Stimulated activated CD8-positive, alpha-beta memory T cell treated with anti-CD3 and anti-CD28 coated beads, Interleukin-15, amount 100 ng/mL, for 1 hour (primary cell): ENCODE data around the gene P2RX1.

ENCODE experiments used
- DNase-seq: peaks from one replicate; pipeline ENCODE4 v3.0.0-alpha.2; 2020; ENCODE audit warnings: low read depth

Gene P2RX1

DNA sequence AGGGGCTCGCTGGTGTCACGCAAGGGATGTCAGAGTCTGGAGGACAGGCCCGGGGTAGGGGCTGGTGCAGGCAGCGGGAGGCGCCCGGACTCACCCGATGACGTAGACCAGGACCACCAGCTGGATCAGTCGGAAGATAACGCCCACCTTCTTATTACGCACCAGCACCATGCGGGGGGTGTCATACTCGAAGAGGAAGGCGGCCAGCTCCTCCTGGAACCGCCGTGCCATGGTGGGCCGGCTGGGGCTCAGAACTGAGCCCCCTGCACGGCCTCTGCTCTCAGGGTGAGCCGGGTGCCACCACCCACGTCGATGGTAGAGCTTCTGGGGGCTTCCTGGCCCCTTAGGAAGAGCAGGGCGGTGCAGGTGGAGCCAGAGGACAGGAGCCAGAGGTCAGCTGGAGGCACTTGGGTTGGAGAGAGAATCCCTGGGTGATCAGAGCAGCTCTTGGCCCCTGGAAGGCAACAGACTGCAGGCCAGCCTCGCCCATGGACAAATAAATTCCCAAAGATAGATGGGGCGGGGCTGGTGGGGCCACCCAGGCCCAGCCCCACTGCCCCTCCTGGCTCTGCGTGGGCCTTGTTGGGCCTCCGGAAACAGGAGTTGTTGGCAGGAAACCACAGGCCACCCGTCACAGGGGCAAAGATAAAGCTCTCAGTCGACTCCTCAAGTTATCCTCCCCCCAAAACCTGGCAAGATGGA lies at the start of gene P2RX1:
P2RX1 (minus strand) TSS at position 471 of the 702 bp plus-strand sequence; CDS start at position 231, 240 bp downstream.
- no peak for DNase-seq

DNA sequence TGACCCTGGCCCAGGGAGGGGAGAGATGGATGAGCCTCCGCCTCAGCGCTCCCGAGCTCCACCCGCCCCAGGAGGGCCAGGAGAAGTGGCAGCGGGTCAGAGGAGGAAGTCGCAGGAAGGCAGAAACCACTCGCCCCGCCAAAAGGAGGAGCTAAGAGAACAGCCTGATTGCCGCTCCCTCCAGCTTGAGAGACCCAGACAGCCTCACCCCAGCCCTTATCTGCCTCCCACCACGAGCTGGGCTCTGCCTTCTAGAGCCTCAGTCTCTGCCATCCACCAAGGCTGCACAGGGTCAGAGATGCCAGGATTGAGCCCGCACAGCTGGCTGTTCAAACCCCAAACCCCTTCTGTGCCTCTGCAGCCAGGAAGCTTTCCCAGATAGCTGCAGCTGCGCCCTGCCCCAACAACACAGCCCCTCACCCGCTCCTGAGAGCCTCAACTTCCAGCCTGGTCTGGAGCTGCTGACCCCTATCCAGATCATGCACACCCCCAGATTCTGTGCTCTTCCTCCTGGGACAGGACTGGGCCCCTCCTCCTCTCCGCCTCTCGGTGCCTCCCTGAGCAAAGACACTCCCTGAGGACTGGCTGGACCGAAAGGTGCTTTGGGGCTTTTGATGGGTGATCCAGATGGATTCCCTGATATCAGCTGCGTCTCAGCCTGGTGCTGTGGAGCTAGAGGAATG lies 49.0 kb upstream of the P2RX1 start:
- DNase-seq = peak; percentile 39

DNA sequence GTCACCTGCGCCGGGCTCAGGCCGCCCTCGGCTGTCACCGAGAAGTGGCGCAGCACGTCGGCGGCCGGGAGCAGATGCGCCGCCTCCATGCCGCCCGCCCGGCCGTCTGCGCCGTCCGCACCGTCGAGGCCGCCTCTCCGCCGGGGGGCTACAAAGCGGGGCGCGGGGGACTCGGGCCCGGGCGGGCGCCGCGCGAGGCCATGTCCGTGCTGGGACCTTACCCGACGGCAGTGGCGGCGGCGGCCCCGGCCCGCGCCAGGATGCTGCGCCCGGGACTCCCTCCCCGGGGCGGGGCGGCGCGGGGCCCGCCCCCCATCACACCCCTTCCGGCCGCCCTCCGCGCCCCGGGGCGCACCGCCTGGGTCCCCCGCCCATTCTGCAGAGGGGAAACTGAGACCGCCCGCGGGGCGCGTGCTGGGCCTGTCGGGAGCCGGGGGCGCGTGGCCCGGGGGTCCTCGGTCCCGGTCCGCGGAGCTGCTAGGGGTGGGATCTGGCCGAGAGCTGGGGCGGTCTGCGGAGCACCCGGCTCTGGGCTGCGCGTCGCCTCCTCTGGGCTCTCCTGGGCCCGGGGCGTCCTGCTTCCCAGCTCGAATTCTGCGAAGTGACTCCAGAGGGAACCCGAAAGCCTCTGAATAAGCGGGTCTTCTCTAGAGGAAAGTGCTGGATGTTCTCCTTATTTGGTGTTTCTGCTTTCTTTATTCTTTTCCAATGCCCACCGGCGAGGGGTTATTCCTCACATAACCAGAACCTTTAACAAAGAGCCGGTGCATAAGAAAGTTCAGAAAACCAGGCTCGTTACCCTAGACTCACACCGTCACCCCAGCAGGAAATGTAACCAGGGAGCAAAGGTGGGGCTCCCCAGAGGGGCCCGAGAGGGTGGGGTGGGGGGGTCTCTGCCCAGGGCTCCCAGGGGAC lies 48.2 kb upstream of the P2RX1 start, which contains the start of gene ATP2A3:
ATP2A3 (minus strand) TSS at position 235 of the 915 bp plus-strand sequence; CDS start at position 89, 146 bp downstream.
- DNase-seq = peak; percentile 27

DNA sequence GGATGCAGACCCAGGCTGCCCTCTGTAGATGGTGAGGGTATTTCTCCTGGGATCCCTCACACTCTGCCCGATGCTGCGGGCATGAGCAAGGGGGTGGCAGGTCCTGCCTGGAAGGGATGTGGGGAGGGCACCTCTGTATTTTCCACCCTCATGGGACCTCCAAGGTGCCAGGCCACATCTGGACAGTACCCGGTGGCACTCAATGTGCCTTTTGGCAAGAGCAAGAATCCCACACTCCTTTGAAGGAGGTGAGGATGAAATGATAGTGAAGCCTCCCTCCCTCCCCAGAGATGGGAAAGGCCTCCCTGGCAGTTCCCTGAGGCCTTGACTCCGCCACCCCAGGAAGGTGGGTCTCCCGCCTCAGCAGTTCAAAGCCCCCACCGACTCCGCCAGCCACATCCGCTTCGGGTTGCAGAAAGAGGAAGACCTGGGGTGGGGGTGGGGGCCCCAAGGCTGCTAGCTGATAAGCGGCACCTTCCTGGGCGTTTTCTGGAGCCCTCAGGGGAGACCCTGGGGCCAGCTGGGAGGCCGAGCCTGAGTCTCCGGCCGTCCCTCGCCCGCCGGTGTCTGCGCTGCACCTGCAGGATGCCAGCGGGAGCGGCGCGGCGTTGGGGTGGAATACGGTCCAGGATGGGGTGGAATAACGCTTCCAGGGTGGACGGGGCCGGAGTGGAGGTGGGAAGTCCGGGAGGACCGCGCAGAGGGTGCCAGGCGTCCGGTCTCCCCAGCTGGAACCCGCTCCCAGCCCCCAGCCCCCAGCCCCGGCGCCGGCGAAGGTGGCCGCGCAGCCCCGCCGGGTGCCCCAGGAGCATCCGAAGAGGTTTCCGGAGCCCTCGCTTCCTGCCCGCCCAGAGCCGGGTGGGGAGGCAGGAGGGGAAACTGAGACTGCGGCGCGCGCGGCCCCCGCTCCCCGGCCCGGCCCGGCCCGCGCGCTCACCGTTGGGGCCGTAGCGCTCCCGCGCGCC lies 47.3 kb upstream of the P2RX1 start:
- peak; percentile 30 for DNase-seq

DNA sequence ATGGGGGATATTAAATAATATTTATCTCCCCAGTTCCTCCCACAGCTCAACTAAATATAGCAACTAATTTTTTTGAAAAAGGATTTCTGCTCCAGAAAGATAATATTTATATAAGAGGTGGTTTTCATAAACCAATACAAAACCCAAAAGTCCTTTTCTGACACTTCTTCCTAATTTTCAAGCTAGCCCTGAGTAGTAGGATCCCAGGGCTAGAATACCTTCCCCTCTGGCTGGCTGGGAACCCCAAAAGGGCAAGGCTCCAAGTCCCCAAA lies 46.6 kb upstream of the P2RX1 start:
- DNase-seq = no peak

DNA sequence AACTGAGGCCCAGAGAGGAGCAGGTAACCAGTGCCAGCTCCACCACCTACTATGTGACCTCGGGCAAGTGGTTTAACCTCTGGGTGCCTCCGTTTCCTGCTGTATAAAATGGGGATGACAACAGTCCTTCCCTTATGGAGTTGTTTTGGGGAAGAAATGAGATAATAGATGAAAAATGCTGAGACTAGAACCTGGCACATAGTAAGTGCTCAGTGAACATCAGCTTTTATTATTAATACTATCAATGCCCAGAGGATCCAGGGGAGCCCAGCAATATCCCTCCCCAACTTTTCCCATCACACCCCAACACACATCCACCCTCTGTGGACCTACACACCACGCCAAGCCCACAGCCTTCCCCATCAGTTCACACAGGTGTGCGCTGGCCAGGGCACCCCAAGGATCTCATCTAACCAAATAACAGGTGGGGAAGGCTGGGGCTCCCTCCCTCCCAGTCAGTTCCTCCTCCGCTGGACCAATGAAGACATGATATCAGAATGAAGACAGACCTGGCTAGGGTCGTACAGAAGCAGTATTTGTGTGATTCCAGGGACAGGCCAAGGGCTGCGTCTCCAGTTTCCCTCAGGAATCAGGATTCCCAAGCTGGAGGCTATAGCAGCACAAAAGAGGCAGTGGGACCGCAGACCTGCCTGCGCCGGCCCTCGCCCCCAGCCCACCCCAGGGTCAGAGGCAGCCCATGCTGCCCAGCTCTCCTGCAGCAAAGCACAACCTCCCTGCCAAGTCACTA lies 46.1 kb upstream of the P2RX1 start:
- no peak for DNase-seq

DNA sequence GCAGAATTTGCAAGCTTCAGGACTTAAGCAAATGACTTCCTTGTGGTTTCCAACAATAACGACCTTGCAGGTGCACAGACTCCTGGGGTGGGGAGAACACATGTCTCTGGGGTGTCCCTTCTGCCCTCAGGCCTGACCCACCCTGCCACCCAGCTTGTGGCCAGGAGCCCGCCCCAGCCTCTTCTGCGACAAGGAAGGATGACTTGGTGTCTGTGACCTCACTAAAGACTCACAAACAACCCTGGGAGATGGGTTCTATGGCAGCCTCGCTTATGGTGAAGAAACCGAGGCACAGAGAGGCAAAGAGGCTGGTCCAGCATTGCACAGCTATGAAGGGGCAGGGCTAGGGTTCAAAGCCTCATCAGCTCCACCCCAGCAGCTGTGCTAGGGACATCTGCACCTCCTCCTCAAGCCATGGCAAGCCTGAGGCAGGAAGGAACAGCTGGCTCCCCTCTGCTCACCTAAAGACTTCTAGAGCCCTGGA lies 45.3 kb upstream of the P2RX1 start:
- no peak for DNase-seq

DNA sequence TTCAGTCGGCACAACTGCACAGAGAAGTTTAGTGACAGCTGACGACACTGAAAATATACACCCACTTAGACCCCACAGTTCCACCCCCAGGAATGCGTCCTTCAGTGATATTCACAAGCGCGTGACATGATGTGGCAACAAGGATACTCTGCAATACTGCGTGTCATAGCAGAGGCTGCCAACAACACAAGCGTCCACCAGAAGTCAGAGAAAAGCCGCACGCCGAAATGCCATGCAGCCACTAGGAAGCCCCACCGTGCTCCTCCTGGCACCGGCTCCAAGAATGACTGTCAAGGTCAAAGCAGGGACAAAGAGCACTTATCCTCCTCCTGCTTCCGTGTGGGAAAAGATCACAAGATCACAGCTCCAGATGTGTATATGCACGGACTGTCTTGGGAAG lies 44.5 kb upstream of the P2RX1 start:
- DNase-seq = no peak

DNA sequence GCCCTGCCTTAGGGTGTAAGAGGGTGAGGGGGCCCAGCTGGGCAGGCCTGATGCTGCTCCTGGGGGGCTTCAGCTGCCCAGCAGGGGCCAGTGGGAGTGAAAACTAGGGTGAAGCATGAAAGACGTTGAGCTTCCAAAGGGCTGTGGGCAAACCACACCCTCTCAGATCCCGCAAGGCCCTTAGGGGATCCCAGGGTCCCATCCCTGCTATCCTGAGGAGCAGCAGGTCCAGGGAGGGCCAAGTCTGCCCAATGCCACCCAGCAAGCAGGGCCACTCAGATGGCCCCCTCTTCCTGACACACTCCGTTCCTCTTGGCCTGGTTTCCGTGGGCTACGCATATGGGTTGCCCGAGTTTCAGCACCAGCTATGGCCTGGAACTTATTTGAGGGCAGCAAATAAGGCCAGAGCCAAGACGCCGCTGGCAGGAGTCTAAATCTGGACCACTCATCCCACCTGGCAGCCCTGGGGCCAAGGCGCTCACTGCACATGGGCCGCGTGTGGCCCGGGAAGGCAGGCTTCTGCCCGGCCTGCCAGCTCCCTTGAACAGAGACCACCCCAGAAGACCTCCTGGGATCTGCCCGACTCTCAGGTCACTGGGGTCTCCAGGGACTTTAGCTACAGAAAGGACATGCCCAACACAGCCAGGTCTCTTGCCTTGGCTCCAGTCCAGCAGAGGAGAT lies 43.8 kb upstream of the P2RX1 start:
- no peak for DNase-seq

DNA sequence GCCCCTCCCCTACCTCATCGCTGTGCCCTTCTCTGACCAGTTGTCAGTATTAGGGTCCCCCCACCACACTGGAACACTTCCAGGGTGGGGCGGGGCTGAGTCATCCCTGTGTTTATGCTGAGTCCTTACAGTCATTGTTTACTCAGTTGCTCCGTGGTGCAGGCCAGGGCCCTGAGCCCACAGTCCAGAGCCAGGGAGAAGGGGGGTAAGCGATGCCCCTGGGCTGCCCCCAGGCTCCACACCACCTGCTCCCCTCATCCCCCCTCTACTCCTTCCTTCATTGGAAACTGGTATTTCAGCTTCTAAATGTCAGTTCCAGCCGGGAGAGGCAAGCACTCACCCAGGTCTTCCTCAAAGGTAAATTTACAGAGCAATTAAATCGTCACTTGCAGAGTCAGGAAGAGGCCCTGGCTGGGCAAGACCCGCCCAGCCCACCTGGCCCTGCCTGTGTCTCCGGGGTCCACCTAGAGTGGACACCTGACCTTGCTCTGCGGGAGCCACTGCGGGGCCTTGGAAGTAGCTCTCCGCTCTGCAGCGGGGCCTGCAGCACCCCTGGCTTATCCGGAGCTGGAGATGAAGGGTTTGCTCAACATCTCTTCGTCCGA lies 43.1 kb upstream of the P2RX1 start:
- DNase-seq = no peak

DNA sequence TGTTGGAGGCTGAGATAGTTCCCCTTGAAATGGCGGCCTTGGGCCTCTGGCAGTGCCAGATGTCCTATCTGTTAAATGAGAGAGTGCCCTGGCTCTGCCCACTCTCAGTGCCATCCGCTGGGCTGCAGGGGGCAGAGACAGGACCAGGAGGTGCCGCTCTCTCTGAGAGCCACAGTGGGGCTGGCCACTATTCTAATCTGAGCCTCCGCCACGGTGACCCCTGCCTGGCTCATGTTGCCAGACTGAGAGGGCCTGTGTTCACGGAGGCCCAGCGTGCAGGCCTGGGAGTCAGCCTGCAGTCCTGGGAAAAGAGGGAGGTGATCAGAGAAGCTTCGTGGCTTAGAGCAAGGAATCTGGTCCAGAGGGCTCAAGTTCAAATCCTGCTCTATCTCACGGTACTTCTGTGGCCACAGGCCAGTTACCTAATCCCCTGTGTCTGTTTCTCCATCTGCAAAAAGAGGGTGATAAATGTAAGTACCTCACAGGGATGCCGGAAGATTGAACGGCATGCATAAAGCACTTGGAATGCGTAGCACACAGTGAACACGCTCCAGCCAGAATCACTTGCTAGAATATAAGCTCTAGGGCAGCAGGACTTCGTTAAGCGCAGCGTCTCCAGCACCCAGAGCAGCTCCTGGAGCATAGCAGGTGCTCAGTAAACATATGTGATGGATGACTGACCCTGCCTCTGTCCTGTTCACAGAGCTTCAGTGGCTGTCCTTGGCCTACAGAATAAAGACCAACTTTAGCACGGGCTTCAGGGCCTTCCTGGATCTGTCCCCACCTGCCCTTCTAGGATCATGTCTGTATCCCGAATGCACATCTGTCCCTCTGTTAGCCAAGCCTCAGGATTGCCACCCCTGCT lies 41.7 kb upstream of the P2RX1 start:
- no peak for DNase-seq

DNA sequence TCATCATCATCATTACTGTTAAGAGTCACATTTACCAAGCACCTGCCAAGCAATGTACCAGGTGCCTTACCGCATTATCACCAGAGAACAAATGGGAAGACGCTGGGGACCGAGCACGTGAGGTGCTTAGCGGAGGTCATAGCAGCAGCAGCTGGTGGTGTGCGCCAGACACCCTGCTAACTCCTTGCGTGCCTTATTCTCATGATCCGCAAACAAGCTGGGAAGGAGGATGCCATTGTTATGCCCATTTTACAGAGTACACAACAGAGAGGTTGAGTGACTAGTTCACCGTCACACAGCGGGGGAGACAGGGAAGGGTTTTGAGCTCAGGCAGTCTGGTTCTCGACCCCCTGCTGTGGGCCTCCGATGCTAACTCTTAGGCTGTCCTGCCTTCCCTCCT lies 40.7 kb upstream of the P2RX1 start:
- DNase-seq = no peak

DNA sequence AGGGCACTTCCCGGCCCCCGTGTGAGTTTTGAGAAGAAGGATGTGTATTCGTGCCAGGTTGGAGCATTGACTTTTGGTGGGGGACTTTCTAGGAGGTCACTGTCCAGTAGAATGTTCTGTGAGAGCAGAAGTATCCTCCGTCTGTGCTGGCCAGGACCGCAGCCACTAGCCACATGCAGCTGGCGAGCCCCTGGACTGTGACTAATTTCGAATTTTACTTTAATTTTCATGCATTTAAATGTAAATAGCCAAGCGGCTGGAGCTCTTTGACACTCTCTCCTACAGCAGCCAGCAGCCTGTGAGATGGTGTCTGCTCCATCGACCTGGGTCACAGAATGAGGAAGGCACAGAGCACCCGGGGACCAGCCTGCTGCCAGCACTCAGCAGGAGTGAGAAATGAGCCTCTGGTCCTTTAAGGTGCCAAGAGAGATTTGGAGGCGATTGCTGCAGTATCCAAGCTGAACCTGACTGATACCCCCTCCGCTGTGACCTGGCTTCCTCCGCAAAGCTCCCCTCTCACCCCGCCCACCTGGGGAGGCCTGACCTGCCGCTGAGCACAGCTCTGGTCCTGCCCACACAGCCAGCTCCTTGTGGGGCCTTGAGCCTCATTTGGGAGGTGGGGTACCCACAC lies 40.2 kb upstream of the P2RX1 start:
- DNase-seq = no peak

DNA sequence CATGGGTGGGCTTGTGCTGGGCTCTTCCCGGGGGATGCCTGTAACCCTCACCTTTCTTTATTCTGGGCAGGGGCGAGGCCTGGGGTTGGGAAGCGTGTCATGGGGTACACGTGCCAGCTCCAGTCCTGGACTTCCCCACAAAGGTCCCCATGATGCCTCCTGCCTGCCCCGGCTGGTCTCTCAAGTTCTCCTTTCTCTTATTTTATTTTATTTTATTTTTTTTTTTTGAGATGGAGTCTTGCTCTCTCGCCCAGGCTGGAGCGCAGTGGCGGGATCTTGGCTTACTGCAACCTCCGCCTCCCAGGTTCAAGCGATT lies 39.4 kb upstream of the P2RX1 start:
- no peak for DNase-seq

DNA sequence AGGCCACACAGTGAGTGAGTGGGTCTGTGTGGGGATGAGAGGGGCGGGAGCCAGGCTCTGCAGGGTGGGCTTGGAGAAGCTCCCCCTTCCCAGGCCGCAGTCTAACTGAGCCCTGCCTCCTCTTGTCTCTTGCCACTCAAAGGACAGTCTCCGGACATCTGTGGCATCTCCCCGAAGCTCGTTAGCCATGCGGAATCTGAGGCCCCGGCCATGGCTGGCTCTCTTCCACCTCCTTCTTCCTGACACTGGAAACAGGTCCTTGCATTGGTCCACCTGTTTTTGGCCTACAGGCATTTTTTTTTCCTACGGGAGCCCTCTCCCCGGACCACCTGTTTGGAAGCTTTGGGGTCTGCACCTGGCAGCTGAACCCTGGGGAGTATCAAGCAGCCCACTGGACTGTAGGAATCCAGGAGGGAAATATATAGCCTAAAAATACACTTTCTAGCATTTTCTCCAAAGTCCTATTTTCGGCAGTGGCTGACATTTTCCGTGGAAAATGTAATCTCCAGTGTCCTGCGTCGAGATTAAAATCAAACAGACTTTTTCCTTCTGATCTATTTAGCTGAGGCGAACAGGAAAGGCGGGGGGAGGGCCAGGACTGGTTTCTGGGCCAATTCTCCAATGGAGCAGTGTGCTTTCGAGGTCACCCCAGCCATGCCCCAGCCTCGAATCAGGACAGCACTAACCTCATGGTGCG lies 38.9 kb upstream of the P2RX1 start:
- DNase-seq = no peak

DNA sequence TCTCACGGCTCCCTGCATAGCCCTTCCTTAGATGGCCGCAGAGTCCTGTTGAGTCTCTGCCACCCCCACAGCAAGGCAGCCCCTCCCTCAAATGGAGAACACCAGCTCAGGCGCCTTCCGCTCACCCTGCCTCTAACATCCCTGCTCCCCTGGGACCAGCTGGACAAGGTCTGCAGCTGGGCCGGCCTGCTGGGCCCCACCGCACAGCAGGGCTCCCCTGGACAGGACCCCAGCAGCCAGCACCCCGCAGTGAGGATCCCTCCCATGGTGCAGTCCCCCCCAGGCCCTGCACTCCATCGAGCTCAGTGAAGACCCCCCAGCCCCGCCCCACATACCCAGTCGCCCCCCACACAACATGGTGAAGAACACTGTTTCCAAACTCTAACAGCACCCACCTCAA lies 37.8 kb upstream of the P2RX1 start:
- no peak for DNase-seq

DNA sequence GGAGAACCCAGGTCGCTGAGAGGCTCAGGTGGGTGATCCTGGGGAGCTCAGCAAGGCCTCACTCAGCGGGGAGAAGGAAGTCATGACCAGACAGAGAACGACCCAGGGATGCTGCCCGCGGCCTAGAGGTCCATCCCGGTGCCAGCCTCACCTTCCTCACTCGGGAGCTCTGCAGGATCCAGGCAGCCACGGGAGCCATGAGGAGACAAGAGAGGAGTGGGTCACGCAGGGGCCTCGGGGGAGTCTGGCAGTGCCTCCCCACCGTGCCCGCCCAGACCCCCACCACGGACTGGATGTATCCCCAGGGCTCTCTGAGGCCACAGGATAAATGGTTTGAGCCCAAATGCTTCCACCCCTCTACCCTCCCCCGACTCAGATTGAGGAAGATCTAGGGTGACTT lies 37.3 kb upstream of the P2RX1 start:
- DNase-seq = no peak

DNA sequence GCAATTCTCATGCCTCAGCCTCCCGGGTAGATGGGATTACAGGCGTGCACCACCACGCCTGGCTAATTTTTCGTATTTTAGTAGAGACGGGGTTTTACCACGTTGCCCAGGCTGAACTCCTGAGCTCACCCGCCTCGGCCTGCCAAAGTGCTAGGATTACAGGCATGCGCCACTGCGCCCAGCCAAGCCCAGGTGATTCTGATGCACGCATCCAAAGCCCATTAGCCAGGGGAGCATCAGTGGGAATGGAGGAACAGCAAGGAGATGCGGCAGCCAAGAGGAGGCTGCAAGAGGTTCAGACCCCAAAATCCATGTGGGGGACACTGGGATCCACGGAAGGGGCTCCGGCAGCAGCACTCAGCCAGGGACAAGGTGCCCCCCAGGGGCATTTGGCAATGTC lies 35.9 kb upstream of the P2RX1 start:
- DNase-seq = no peak
